MV-4-11 (cell line): Measurements from ENCODE around the gene TAF7.
A peak's percentile ranks its signal among the peaks of the same experiment; 100 is the strongest.
"Not testable (repeated sequence)": the region's sequence is repeated elsewhere in the genome, so short reads cannot be mapped to it uniquely, and the experiment has no call there.

ENCODE experiments used
- DNase-seq: peaks from one replicate; lab custom pipeline; 2025; lab: John Stamatoyannopoulos, UW

TAF7 gene

GRCh38 chr5:141320225-141321169, at the start of gene TAF7:
TAF7 (minus strand) TSS chr5:141320784; CDS start chr5:141320044, 740 bp downstream.
- peak; percentile 90 for DNase-seq

DNA sequence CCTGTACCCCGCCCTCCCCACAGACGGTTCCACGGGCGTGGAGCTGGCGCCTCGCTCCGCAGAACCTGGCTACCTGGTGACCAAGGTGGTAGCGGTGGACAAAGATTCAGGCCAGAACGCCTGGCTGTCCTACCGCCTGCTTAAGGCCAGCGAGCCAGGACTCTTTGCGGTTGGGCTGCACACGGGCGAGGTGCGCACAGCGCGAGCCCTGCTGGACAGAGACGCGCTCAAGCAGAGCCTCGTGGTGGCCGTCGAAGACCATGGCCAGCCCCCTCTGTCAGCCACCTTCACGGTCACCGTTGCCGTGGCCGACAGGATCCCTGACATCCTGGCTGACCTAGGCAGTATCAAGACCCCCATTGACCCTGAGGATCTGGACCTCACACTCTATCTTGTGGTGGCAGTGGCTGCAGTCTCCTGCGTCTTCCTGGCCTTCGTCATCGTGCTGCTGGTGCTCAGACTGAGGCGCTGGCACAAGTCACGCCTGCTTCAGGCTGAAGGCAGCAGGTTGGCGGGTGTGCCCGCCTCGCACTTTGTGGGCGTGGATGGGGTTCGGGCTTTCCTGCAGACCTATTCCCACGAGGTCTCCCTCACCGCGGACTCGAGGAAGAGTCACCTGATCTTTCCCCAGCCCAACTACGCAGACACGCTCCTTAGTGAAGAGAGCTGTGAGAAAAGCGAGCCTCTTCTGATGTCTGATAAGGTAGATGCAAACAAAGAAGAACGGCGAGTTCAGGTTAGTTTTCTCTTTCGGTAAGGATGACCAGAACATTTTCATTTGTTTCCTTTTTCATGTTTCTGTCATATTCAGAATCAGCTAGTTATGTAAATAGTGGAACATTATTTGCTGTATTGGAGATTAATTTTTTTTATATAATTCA, 45.7 kb upstream of the TAF7 start:
- DNase-seq: no peak

- no peak for DNase-seq
Measured at GRCh38 chr5:141363952-141364660, 43.5 kb upstream of the TAF7 start, which contains the start of gene PCDHGA5. PCDHGA5 (plus strand) TSS chr5:141364162; CDS start chr5:141364331, 169 bp downstream.

DNA sequence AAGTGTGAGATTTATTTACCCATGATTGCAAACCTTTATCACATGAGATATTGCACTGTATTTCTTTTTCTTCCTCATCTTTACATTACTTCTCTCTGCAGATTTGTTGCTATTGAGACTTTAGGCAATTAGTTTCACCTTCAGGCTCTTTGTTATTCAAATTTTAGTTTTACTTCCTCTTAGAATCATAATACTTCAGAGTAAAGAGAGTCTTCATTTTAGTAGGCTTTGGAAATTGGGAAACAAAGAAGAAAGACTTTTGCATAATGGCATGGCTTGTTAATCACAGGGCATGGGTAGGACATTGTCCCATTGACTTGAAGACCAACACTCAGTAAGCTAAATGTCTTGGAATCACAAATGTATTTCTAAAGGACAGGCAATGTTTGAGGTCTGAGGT, 42.1 kb upstream of the TAF7 start:
- peak; percentile 81 for DNase-seq

DNA sequence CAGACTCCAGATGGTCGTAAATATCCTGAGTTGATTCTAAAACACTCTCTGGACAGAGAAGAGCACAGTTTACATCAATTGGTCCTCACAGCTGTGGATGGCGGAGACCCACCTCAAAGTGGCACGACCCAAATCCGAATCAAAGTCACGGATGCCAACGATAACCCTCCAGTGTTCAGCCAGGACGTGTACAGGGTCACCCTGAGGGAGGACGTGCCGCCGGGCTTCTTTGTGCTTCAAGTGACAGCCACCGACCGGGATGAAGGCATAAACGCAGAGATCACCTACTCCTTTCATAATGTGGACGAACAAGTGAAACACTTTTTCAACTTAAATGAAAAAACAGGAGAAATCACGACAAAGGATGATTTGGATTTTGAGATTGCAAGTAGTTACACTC, 40.1 kb upstream of the TAF7 start:
- DNase-seq: no peak

DNA sequence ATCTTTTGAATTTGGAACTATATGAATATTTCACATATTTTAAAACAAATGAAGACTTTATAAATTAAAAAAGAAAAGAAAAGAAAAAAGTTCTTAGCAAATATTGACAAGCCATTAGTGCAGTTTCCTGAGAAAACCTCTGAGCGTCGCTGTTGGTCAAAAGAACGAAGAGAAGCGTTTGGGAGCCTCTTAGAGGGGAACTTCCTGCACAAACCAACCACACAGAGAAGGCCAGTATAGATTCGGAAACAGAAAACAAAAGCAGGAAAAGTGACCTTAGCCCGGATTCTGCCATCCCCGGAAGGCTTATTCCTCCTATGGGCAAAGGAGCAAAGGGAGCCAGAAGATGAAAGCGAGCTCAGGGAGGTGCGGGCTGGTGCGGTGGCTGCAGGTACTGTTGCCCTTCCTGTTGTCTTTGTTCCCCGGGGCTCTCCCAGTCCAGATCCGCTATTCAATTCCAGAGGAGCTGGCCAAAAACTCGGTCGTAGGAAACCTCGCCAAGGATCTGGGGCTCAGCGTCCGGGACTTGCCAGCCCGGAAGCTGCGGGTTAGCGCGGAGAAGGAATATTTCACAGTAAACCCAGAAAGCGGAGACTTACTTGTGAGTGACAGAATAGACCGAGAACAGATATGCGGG, 39.3 kb upstream of the TAF7 start, which contains the start of gene PCDHGB2:
Gene PCDHGB2 (plus strand): TSS at position 205 of the 637 bp plus-strand sequence. CDS start 142 bp downstream, at position 347.
- peak; percentile 82 for DNase-seq

GRCh38 chr5:141356950-141357349, 36.4 kb upstream of the TAF7 start:
- no peak for DNase-seq

- no peak for DNase-seq
Measured at GRCh38 chr5:141356133-141356532, 35.5 kb upstream of the TAF7 start.

DNA sequence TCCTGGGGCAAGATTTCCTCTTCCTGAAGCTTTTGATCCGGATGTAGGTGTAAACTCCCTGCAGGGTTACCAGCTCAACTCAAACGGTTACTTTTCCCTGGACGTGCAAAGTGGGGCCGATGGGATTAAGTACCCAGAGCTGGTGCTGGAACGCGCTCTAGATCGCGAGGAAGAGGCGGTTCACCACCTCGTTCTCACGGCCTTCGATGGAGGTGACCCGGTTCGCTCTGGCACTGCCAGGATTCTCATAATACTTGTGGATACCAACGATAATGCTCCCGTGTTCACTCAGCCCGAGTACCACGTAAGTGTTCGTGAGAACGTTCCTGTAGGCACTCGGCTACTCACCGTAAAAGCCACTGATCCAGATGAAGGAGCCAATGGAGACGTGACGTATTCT, 35.1 kb upstream of the TAF7 start:
- DNase-seq: no peak

DNA sequence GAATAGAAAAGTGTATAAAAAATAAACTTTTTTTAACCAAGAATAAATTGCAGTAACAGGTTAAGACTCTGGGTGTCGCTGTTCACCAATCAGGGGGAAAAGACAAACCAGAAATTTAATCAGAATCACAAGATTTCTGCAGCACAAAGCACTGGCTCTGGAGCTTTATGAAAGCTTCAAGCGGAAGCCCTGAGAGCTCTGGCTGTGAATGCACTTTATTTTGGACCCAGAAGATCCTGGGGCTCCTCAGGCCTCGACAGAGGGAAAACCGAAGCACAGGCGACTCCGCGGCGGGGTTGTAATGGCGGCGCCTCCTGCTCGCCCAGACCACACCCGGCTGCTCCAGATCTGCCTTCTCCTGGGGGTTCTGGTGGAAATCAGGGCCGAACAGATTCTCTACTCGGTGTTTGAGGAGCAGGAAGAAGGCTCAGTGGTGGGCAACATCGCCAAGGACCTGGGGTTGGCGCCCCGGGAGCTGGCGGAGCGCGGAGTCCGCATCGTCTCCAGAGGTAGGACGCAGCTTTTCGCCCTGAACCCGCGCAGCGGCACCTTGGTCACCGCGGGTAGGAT, 34.4 kb upstream of the TAF7 start, which contains the start of gene PCDHGA4:
Gene PCDHGA4 (plus strand): TSS at position 122 of the 570 bp plus-strand sequence. CDS start 87 bp downstream, at position 209.
- DNase-seq: no peak

DNA sequence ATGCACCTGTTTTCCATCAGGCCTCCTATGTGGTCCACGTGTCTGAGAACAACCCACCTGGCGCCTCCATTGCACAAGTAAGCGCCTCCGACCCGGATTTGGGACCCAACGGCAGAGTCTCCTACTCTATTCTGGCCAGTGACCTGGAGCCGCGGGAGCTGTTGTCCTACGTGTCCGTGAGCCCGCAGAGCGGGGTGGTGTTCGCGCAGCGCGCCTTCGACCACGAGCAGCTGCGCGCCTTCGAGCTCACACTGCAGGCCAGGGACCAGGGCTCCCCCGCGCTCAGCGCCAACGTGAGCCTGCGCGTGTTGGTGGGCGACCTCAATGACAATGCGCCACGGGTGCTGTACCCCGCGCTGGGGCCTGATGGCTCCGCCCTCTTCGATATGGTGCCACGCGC, 31.0 kb upstream of the TAF7 start:
- DNase-seq: no peak

DNA sequence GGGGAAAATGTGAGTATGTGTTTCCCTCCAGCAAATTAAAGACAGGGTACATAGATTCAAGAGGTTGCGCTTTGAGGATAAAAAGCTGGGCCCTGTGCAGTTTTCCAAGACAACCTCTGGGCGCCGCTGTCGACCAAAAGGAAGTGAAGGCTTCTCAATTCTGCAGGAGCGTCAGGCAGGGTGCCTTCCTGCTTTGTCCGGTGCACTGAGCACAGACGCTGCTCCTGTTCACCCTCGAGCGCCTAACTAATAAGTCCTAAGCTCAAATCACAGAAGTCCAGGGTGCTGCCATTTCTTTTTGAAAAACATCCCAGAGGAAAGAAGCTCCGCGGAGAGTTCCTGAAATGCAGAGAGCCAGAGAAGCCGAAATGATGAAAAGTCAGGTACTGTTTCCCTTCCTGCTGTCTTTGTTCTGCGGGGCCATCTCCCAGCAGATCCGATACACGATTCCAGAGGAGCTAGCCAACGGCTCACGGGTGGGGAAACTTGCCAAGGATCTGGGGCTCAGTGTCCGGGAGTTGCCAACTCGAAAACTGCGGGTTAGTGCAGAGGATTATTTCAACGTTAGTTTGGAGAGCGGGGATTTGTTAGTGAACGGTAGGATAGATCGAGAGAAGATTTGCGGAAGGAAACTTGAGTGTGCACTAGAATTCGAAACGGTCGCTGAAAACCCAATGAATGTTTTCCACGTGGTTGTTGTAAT, 29.5 kb upstream of the TAF7 start, which contains the start of gene PCDHGB1:
Gene PCDHGB1 (plus strand): TSS at position 183 of the 703 bp plus-strand sequence. CDS start 162 bp downstream, at position 345.
- DNase-seq: no peak

- not testable (repeated sequence) for DNase-seq
Measured at GRCh38 chr5:141346017-141346416, 25.4 kb upstream of the TAF7 start.

- DNase-seq: no peak
Measured at GRCh38 chr5:141345327-141345726, 24.7 kb upstream of the TAF7 start.

DNA sequence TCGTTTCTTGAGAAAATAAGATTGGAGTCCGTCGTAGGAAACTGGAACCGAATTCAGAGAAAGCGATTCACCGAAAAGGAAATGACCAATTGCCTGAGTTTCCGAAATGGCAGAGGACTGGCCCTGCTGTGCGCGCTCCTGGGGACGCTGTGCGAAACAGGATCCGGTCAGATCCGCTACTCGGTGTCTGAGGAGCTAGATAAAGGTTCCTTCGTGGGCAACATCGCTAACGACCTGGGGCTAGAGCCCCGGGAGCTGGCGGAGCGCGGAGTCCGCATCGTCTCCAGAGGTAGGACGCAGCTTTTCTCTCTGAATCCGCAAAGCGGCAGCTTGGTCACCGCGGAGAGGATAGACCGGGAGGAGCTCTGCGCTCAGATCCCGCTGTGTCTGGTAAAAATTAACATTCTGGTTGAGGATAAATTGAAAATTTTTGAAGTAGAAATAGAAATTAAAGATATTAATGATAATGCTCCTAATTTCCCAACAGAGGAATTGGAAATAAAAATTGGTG, 23.4 kb upstream of the TAF7 start:
- no peak for DNase-seq

- no peak for DNase-seq
Measured at GRCh38 chr5:141343242-141343952, 22.8 kb upstream of the TAF7 start, which contains the start of gene PCDHGA3. PCDHGA3 (plus strand) TSS chr5:141343829; CDS start chr5:141344034, 205 bp downstream.

DNA sequence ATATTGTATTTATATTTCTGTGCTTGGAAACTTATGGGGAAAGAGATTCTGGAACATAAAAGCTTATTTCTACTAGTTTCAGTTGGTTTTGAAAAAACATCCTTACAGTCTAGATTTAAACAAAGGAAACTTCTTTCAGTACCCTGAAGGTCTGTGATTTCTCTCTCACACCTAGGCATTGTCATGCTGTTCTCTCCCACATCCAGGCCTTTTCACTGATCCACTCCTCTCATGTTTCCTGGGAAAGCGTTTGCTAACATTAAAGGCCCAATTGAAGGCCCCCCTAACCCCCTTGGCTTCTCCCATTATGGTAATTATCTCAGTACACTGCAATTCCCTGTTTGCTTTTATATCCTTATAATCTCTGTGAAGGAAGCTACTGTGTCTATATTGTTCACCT, 22.2 kb upstream of the TAF7 start:
- DNase-seq: no peak

DNA sequence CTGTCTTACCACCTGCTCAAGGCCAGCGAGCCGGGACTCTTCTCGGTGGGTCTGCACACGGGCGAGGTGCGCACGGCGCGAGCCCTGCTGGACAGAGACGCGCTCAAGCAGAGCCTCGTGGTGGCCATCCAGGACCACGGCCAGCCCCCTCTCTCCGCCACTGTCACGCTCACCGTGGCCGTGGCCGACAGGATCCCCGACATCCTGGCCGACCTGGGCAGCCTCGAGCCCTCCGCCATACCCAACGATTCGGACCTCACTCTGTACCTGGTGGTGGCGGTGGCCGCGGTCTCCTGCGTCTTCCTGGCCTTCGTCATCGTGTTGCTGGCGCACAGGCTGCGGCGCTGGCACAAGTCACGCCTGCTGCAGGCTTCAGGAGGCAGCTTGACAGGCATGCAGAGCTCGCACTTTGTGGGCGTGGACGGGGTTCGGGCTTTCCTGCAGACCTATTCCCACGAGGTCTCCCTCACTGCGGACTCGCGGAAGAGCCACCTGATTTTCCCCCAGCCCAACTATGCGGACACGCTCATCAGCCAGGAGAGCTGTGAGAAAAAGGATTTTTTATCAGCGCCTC, 20.3 kb upstream of the TAF7 start:
- not testable (repeated sequence) for DNase-seq
